BJ (cell line): ENCODE data around the gene SERPINA5. TPM values are rescaled to one million over a fixed set of nuclear protein-coding genes. Genes with fewer than 3 reads are reported as not detected.

Source experiments
- CTCF ChIA-PET: fragments of 350-600 bp; formaldehyde crosslinking; extraction: SDS; loops from one replicate; lab custom pipeline; 2021; ENCODE audit warnings: antibody characterized with exemption, inconsistent platforms; lab: Yijun Ruan, JAX
- POLR2A ChIA-PET: fragments of 300-600 bp; sonication (Branson Sonifier 250); formaldehyde crosslinking; extraction: SDS; loops from one replicate; lab custom pipeline; 2021; ENCODE audit warnings: antibody characterized with exemption; lab: Charles Lee
- DNase-seq: peaks from one replicate; pipeline ENCODE4 v3.0.0-alpha.2; 2011; ENCODE audit warnings: low read depth
- H3K27me3 ChIP-seq: 2 replicates; pipeline ENCODE4 v1.6.0; 2011; ENCODE audit warnings: low read length; ENCODE audit not compliant: control insufficient read depth, insufficient read depth
- H3K36me3 ChIP-seq: 2 replicates; pipeline ENCODE4 v1.5.1; 2011; ENCODE audit warnings: low read length; ENCODE audit not compliant: control insufficient read depth, insufficient read depth
- H3K4me3 ChIP-seq: 2 replicates; pipeline ENCODE4 v1.5.1; 2011; ENCODE audit warnings: low read depth, mild to moderate bottlenecking, control low read depth, low read length
- CTCF ChIP-seq: IDR thresholded peaks from 2 replicates; pipeline ENCODE4 v1.5.1; 2011; ENCODE audit warnings: low read depth, mild to moderate bottlenecking, control low read depth, inconsistent platforms, low read length, moderate library complexity; ENCODE audit not compliant: insufficient read depth
- polyA plus RNA-seq: library from polyadenylated mRNA; depleted of rRNA; stranded (reverse); fragments of >200 nt; gene quantifications from 2 replicates; pipeline ENCODE4 v1.2.3, GENCODE V29; 2011

The SERPINA5 gene
- polyA plus RNA-seq, 1 experiment = 0.09 TPM

- Histone ChIP-seq H3K27me3 (no peaks in the 10 kb centered on the region; the same call in 1 of the 2 replicates), H3K36me3 (no peaks in the 10 kb centered on the region), H3K4me3 (no peak overlapping the region)
- no peak for DNase-seq
- TF ChIP-seq CTCF = no peak
- POLR2A ChIA-PET = no interaction called here
- CTCF ChIA-PET = no interaction called here
Observed at GRCh38 chr14:94594441-94594840, 13.2 kb downstream of the SERPINA5 start.

GRCh38 chr14:94595912-94596311, 14.7 kb downstream of the SERPINA5 start:
- POLR2A ChIA-PET = no interaction called here
- Histone ChIP-seq H3K4me3 (no peak overlapping the region), H3K36me3 (no peaks in the 10 kb centered on the region), H3K27me3 (no peaks in the 10 kb centered on the region; the same call in 1 of the 2 replicates)
- no peak for TF ChIP-seq CTCF
- no peak for DNase-seq
- CTCF ChIA-PET = no interaction called here

GRCh38 chr14:94596361-94596760, 15.1 kb downstream of the SERPINA5 start:
- no peak for TF ChIP-seq CTCF
- Histone ChIP-seq H3K36me3 (no peaks in the 10 kb centered on the region), H3K4me3 (no peak overlapping the region), H3K27me3 (no peaks in the 10 kb centered on the region; the same call in 1 of the 2 replicates)
- POLR2A ChIA-PET = no interaction called here
- CTCF ChIA-PET = no interaction called here
- no peak for DNase-seq

GRCh38 chr14:94597788-94598187, 16.6 kb downstream of the SERPINA5 start:
- POLR2A ChIA-PET = no interaction called here
- Histone ChIP-seq H3K36me3 (no peaks in the 10 kb centered on the region), H3K27me3 (no peaks in the 10 kb centered on the region; the same call in 1 of the 2 replicates), H3K4me3 (no peak overlapping the region)
- no peak for DNase-seq
- no peak for TF ChIP-seq CTCF
- CTCF ChIA-PET = interaction anchor here (1.1 to 1.9 kb wide), 2 partner anchors 13 to 22 kb away, joined by 3 to 4 read pairs; no protein-coding TSS in a partner anchor

- no peak for DNase-seq
- POLR2A ChIA-PET = no interaction called here
- CTCF ChIA-PET = interaction anchor here (1.3 to 1.9 kb wide), 2 partner anchors 23 to 112 kb away, joined by 3 to 4 read pairs; no protein-coding TSS in a partner anchor
Observed at GRCh38 chr14:94598506-94598815, 17.2 kb downstream of the SERPINA5 start.

More at GRCh38 chr14:94598506-94598815, 17.2 kb downstream of the SERPINA5 start:
- Histone ChIP-seq H3K27me3 (no peaks in the 10 kb centered on the region; the same call in 1 of the 2 replicates), H3K36me3 (no peaks in the 10 kb centered on the region), H3K4me3 (no peak overlapping the region)
- TF ChIP-seq CTCF = no peak
